Natural killer cell (primary cell): Measurements from ENCODE around the gene ZNF644. TPM values are rescaled to one million over a fixed set of nuclear protein-coding genes. Genes with fewer than 3 reads are reported as not detected.

Experiments used
- ATAC-seq, 3 donors: fragments of 150-1000 bp in 2 of 3; fragments of 200-7000 bp in 1 of 3; cut with Tn5 transposase; 1 replicate in 1 of 3; 2 replicates in 2 of 3; pipeline ENCODE4 v1.10.0; 2021; ENCODE audit warnings: mild to moderate bottlenecking in 2 of 3, moderate library complexity in 2 of 3
- DNase-seq, 2 donors: peaks; one replicate each; pipeline versions ENCODE4 v3.0.0 to v3.0.0-alpha.2; 2013 to 2021; ENCODE audit warnings: mixed read lengths in 1 of 2
- H3K27ac ChIP-seq: one replicate; pipeline ENCODE4 v1.5.1; 2013; ENCODE audit warnings: mild to moderate bottlenecking, low read length
- H3K27me3 ChIP-seq: one replicate; pipeline ENCODE4 v1.6.1; 2013; ENCODE audit warnings: low read length; ENCODE audit not compliant: control insufficient read depth, insufficient read depth
- H3K36me3 ChIP-seq: one replicate; pipeline ENCODE4 v1.6.1; 2013; ENCODE audit warnings: low read length; ENCODE audit not compliant: control insufficient read depth, insufficient read depth
- H3K4me1 ChIP-seq: one replicate; pipeline ENCODE4 v1.6.1; 2013; ENCODE audit warnings: low read length; ENCODE audit not compliant: control insufficient read depth, insufficient read depth
- H3K4me3 ChIP-seq: one replicate; pipeline ENCODE4 v1.5.1; 2013; ENCODE audit warnings: low read length
- H3K9me3 ChIP-seq: one replicate; pipeline ENCODE4 v1.6.1; 2013; ENCODE audit warnings: low read length; ENCODE audit not compliant: control insufficient read depth, insufficient read depth
- H3K27ac Mint-ChIP-seq, 2 donors: one replicate each; pipeline ENCODE4 v1.8.0; 2022; ENCODE audit warnings: mild to moderate bottlenecking in 2 of 2, mixed read lengths in 2 of 2, moderate library complexity in 1 of 2
- H3K27me3 Mint-ChIP-seq, 2 donors: one replicate each; pipeline ENCODE4 v1.8.0; 2022; ENCODE audit warnings: low read depth in 2 of 2, mixed read lengths in 2 of 2
- H3K36me3 Mint-ChIP-seq: one replicate; pipeline ENCODE4 v1.8.0; 2022; ENCODE audit warnings: mixed read lengths
- H3K4me1 Mint-ChIP-seq, 2 donors: one replicate each; pipeline ENCODE4 v1.8.0; 2022; ENCODE audit warnings: mixed read lengths in 2 of 2
- H3K4me3 Mint-ChIP-seq: one replicate; pipeline ENCODE4 v1.8.0; 2022; ENCODE audit warnings: mild to moderate bottlenecking, moderate library complexity, mixed read lengths
- H3K9me3 Mint-ChIP-seq, 2 donors: one replicate each; pipeline ENCODE4 v1.8.0; 2022; ENCODE audit warnings: mixed read lengths in 2 of 2
- WGBS: methylation state at CpG from one replicate; pipeline ENCODE4 v1.1.7; 2013; ENCODE audit warnings: missing lambda C conversion rate; ENCODE audit not compliant: insufficient coverage; 5-methylcytosine and 5-hydroxymethylcytosine counted together
- intact Hi-C: fragments of 100-400 bp; cut with micrococcal nuclease; formaldehyde crosslinking; loops from one replicate; pipeline ENCODE4 v1.14.2; 2022
- total RNA-seq, 4 donors: library from RNA; stranded (reverse); fragments of 120-200 nt in 1 of 4; gene quantifications; one replicate each; pipeline versions ENCODE4 v1.2.3 to v1.2.4, GENCODE V29; 2013 to 2022
- TF ChIP-seq, protein P1 (sequence below): fragments of 200-600 bp; IDR thresholded peaks from one replicate; pipeline ENCODE4 v1.8.0; 2022; ENCODE audit warnings: antibody characterized with exemption

The ZNF644 gene
- total RNA-seq, 3 donors from 2014 or later (not counting 1 experiment from before 2014, with no cell fraction given), result 135 to 157 (median 142) TPM

DNA sequence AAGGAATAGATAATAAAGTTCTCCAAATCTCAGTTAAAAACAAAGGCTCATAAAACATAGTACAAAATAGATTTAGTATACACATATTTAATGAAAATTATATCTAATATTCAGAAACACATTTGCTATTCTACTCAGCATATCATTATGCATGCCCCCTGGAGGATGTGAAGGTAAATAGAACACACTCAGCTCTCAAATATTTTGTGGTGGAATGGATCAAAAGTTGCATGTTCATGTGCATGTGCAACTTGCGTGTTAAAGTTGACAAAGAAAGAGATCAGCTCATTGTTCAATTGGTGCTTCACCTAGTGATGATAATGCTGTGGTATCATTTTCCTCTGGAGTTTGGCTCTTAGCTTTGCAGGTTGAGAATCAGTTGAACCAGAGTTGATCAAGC, 4.9 kb upstream of the ZNF644 start:
- ATAC-seq (no peak), DNase-seq (peak in 1 of 2 donors; percentile 37)
- H3K27me3 ChIP-seq, result peaks cover 3% of the 10 kb centered on the region
- WGBS, result 78% methylated on average over 1 of the region's 1 CpG
- Mint-ChIP-seq H3K4me3 (no peak overlapping the region), H3K4me1 (peaks cover 7 to 9% of the 10 kb centered on the region in 2 donors), H3K27ac (no peak overlapping the region), H3K27me3 (peaks cover 13 to 17% of the 10 kb centered on the region in 2 donors), H3K9me3 (no peaks in the 10 kb centered on the region), H3K36me3 (no peaks in the 10 kb centered on the region)
- H3K36me3 ChIP-seq, result no peaks in the 10 kb centered on the region
- no peaks in the 10 kb centered on the region for H3K9me3 ChIP-seq
- intact Hi-C loops, result no loop called here
- no peak overlapping the region for H3K27ac ChIP-seq
- no peak overlapping the region for H3K4me3 ChIP-seq
- TF ChIP-seq, protein P1, sequence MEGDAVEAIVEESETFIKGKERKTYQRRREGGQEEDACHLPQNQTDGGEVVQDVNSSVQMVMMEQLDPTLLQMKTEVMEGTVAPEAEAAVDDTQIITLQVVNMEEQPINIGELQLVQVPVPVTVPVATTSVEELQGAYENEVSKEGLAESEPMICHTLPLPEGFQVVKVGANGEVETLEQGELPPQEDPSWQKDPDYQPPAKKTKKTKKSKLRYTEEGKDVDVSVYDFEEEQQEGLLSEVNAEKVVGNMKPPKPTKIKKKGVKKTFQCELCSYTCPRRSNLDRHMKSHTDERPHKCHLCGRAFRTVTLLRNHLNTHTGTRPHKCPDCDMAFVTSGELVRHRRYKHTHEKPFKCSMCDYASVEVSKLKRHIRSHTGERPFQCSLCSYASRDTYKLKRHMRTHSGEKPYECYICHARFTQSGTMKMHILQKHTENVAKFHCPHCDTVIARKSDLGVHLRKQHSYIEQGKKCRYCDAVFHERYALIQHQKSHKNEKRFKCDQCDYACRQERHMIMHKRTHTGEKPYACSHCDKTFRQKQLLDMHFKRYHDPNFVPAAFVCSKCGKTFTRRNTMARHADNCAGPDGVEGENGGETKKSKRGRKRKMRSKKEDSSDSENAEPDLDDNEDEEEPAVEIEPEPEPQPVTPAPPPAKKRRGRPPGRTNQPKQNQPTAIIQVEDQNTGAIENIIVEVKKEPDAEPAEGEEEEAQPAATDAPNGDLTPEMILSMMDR, result peak; percentile 30
- H3K4me1 ChIP-seq, result peaks cover 7% of the 10 kb centered on the region

DNA sequence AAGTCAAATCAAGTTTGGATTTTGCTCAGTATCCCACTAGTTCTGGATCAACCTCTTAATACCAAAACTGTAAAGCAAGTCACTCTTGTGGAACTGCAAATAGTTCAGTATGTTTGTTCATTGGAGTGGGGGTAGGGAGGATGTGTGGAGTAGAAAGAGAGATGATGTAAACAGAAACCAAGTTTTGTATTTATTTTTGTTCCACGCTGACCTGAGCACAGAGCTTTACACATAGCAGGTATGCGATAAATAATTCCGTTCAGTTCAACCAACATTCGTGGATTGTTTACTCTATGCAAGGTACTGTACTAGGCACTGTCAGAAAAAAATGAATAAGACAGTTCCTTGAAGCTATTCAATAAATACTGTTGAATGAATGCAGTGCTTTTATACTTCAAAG, 4.5 kb upstream of the ZNF644 start:
- no peak for DNase-seq
- Histone ChIP-seq H3K27me3 (peaks cover 3% of the 10 kb centered on the region), H3K27ac (no peak overlapping the region), H3K4me1 (peaks cover 7% of the 10 kb centered on the region), H3K4me3 (no peak overlapping the region), H3K36me3 (no peaks in the 10 kb centered on the region), H3K9me3 (no peaks in the 10 kb centered on the region)
- Mint-ChIP-seq H3K4me3 (no peak overlapping the region), H3K27ac (no peak overlapping the region), H3K36me3 (no peaks in the 10 kb centered on the region), H3K9me3 (no peaks in the 10 kb centered on the region), H3K4me1 (peaks cover 7 to 10% of the 10 kb centered on the region in 2 donors), H3K27me3 (peaks cover 11 to 13% of the 10 kb centered on the region in 2 donors)
- TF ChIP-seq, protein P1, result no peak
- ATAC-seq, result no peak
- intact Hi-C loops, result no loop called here
- 85% methylated on average over 4 of the region's 4 CpGs for WGBS

DNA sequence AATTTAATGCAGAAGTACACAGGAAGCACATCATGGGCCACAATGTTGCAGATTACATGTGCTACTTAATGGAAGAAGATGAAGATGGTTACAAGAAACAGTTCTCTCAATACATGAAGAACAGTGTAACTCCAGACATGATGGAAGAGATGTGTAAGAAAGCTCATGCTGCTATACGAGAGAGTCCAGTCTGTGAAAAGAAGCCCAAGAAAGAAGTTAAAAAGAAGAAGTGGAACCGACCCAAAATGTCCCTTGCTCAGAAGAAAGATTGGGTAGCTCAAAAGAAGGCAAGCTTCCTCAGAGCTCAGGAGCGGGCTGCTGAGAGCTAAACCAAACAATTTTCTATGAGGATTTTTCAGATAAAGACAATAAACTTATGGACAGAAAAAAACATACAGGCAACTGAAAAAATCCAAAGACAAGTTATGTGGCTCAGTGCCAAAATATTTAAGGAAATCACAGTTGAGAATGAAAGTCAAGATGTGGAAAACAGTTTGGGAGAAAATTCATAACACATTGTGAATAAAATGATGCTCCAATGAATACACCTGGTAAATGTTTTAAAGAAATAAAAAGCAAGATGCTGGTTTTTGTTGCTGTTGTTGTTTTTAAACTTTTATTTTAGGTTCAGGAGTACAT, 2.8 kb upstream of the ZNF644 start:
- Mint-ChIP-seq H3K27me3 (no peaks in the 10 kb centered on the region), H3K27ac (no peak overlapping the region), H3K4me3 (no peak overlapping the region), H3K9me3 (no peaks in the 10 kb centered on the region), H3K36me3 (no peaks in the 10 kb centered on the region), H3K4me1 (peaks cover 18 to 23% of the 10 kb centered on the region in 2 donors)
- peaks cover 13% of the 10 kb centered on the region for H3K4me1 ChIP-seq
- TF ChIP-seq, protein P1, result no peak
- intact Hi-C loops, result no loop called here
- no peak overlapping the region for H3K27ac ChIP-seq
- 46% methylated on average over 3 of the region's 3 CpGs for WGBS
- H3K9me3 ChIP-seq, result no peaks in the 10 kb centered on the region
- H3K36me3 ChIP-seq, result no peaks in the 10 kb centered on the region
- no peak for ATAC-seq
- no peaks in the 10 kb centered on the region for H3K27me3 ChIP-seq
- no peak for DNase-seq
- no peak overlapping the region for H3K4me3 ChIP-seq

DNA sequence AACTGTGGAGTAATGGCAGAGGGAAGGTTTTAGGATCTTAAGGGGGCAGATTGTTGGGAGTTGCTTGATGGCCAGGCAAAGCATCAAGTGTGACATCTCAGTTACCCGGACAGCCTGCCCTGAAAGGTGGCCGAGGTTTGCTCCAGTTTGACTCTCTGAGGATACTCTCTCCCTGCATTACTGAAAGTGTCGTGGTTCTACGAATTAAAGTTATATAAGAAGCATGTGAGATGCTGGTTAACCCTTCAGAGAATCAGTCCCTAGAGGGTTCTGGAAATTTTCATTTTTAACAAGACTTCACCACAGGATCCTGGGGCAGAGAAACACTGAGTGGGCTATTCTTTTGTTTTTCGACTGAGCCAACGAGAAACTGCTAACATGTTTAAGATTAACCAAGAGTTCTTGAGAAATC, 689 bp upstream of the ZNF644 start:
- DNase-seq (no peak), ATAC-seq (no peak)
- H3K27ac ChIP-seq, result peak overlapping the region; percentile 100
- peaks cover 20% of the 10 kb centered on the region for H3K4me1 ChIP-seq
- H3K4me1 Mint-ChIP-seq, result peaks cover 39 to 44% of the 10 kb centered on the region in 2 donors
- H3K27ac Mint-ChIP-seq, result peak overlapping the region; percentile 94 to 97
- H3K4me3 Mint-ChIP-seq, result peak overlapping the region; percentile 92
- peak overlapping the region; percentile 99 for H3K4me3 ChIP-seq
- no peaks in the 10 kb centered on the region for H3K36me3 ChIP-seq
- no peaks in the 10 kb centered on the region for H3K27me3 Mint-ChIP-seq
- H3K36me3 Mint-ChIP-seq, result no peaks in the 10 kb centered on the region
- no peaks in the 10 kb centered on the region for H3K9me3 ChIP-seq
- TF ChIP-seq, protein P1, result no peak
- 44% methylated on average over 6 of the region's 6 CpGs for WGBS
- H3K27me3 ChIP-seq, result no peaks in the 10 kb centered on the region
- H3K9me3 Mint-ChIP-seq, result no peaks in the 10 kb centered on the region
- intact Hi-C loops, result no loop called here
